ENCODE measurements around the gene USP9X.
"Not testable (repeated sequence)": the region's sequence is repeated elsewhere in the genome, so short reads cannot be mapped to it uniquely, and the experiment has no call there.

Gene USP9X

DNA sequence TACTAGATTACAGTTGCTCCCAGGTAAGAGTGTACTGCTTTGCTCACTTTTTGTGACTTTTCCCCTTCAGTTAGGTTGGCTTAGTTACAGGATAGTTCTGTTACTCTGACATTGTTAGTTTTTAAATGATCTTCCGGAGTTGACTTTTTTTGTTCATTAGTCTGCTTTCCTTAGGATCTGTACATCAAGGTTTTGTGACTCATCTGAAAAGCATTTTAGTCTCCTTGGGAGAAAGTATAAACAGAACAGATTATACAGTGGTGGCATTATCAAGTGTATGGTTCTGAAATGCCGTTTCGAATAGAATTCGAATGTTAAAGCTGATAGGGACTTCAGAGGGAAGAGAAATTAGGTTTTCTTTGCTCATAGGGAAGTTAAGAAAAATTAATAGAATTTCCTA, 63.3 kb downstream of the USP9X start:
- H3K4me1 ChIP-seq (ENCODE audit: control insufficient read depth, insufficient read depth, low read length) = no peaks in the 10 kb centered on the region
- 82 to 92% methylated on average over 1 to 4 of the region's 4 CpGs for WGBS, 2 experiments
- no peaks in the 10 kb centered on the region for H3K27me3 ChIP-seq (ENCODE audit: control insufficient read depth, insufficient read depth, low read length, poor library complexity, severe bottlenecking)
- peaks cover 5% of the 10 kb centered on the region for H3K36me3 ChIP-seq (ENCODE audit: control insufficient read depth, insufficient read depth, low read length)
- no peak overlapping the region for H3K27ac ChIP-seq (ENCODE audit: insufficient read depth, low read depth, low read length, poor library complexity, severe bottlenecking)
- no peak overlapping the region for H3K4me3 ChIP-seq (ENCODE audit: insufficient read depth, low read depth, low read length)
- no peaks in the 10 kb centered on the region for H3K9me3 ChIP-seq (ENCODE audit: control insufficient read depth, low read length)

DNA sequence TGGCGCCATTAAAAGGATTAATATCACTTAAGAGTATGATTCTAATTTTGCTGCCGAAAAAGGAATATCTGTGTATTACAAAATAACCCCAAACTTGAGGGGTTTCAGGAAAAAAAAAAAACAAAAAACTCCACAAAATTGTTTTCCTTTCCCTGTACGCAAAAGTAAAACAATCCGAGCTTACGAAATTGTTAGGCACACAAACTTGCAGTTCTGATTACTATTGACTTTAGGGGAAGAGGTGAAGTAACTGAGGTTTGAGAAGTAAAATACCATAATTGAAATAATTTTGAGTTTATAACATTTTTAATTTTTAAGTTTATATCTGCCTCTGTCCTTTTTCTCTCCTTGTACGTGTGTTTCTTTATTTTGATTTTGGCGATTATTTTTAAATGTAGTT, 64.8 kb downstream of the USP9X start:
- Histone ChIP-seq H3K4me1 (ENCODE audit: control insufficient read depth, insufficient read depth, low read length) (no peaks in the 10 kb centered on the region), H3K36me3 (ENCODE audit: control insufficient read depth, insufficient read depth, low read length) (peaks cover 5% of the 10 kb centered on the region), H3K9me3 (ENCODE audit: control insufficient read depth, low read length) (no peaks in the 10 kb centered on the region), H3K4me3 (ENCODE audit: insufficient read depth, low read depth, low read length) (no peak overlapping the region), H3K27ac (ENCODE audit: insufficient read depth, low read depth, low read length, poor library complexity, severe bottlenecking) (no peak overlapping the region), H3K27me3 (ENCODE audit: control insufficient read depth, insufficient read depth, low read length, poor library complexity, severe bottlenecking) (no peaks in the 10 kb centered on the region)
- 100% methylated on average over 5 of the region's 7 CpGs; no CpG with 5 or more reads in 1 of the 2 experiments for WGBS, 2 experiments

DNA sequence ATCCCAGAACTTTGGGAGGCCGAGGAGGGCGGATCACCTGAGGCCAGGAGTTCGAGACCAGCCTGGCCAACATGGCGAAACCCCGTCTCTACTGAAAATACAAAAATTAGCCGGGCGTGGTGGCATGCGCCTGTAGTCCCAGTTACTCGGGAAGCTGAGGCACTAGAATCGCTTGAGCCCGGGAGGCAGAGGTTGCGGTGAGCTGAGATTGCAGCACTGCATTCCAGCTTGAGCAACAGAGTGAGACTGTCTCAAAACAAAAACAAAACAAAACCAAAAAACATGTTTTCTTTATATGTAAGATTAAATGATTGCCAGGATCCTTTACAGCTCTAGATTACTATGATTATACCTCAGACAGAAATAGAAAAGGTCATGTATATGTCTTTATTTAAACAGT, 66.5 kb downstream of the USP9X start:
- not testable (repeated sequence) for H3K4me1 ChIP-seq (ENCODE audit: control insufficient read depth, insufficient read depth, low read length); H3K27me3 ChIP-seq (ENCODE audit: control insufficient read depth, insufficient read depth, low read length, poor library complexity, severe bottlenecking); H3K9me3 ChIP-seq (ENCODE audit: control insufficient read depth, low read length); H3K36me3 ChIP-seq (ENCODE audit: control insufficient read depth, insufficient read depth, low read length); H3K4me3 ChIP-seq (ENCODE audit: insufficient read depth, low read depth, low read length); H3K27ac ChIP-seq (ENCODE audit: insufficient read depth, low read depth, low read length, poor library complexity, severe bottlenecking)
- 93 to 94% methylated on average over 12 of the region's 12 CpGs for WGBS, 2 experiments

DNA sequence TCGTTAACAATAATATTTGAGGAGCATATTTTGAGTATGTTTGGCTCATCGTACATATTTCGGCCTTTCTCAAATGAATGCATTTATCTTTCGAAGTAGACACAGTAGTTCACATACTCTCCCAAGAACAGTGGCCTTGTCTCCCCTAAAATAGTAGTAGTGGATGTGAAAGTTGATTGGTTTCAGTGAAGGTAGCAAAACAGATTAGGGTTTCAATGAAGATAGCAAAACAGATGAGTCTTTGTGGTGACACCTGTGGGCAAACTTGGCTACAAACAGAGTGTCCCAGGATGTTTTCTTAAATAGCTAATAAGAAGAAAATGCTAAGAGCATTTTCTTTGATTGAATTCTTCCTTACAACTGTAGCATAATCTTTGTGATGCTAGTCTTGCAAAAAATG, 67.0 kb downstream of the USP9X start:
- no peak overlapping the region for H3K27ac ChIP-seq (ENCODE audit: insufficient read depth, low read depth, low read length, poor library complexity, severe bottlenecking)
- no peaks in the 10 kb centered on the region for H3K9me3 ChIP-seq (ENCODE audit: control insufficient read depth, low read length)
- H3K4me3 ChIP-seq (ENCODE audit: insufficient read depth, low read depth, low read length) = no peak overlapping the region
- no peaks in the 10 kb centered on the region for H3K27me3 ChIP-seq (ENCODE audit: control insufficient read depth, insufficient read depth, low read length, poor library complexity, severe bottlenecking)
- no peaks in the 10 kb centered on the region for H3K4me1 ChIP-seq (ENCODE audit: control insufficient read depth, insufficient read depth, low read length)
- WGBS, 2 experiments = 100% methylated on average over 2 to 4 of the region's 4 CpGs
- peaks cover 5% of the 10 kb centered on the region for H3K36me3 ChIP-seq (ENCODE audit: control insufficient read depth, insufficient read depth, low read length)

DNA sequence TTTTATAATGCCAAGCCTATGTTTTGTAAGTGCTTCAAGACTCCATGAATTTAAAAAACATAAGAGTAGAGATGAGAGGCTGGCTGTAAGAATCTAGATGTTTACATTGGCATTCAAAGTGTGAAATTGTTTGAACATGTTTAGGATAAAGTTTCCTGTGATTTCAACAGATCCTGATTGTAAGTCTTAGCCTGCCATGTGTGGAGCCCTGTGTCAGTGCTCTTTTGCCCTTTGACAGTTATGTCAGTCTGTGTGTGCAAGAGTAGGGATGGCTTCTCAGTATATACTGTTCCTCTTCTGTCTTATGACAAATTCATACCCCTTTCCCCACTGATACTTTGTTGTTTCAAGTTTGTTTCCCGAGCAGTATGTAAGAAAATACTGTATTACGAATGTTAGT, 68.2 kb downstream of the USP9X start:
- Histone ChIP-seq H3K9me3 (ENCODE audit: control insufficient read depth, low read length) (no peaks in the 10 kb centered on the region), H3K27me3 (ENCODE audit: control insufficient read depth, insufficient read depth, low read length, poor library complexity, severe bottlenecking) (no peaks in the 10 kb centered on the region), H3K27ac (ENCODE audit: insufficient read depth, low read depth, low read length, poor library complexity, severe bottlenecking) (no peak overlapping the region), H3K36me3 (ENCODE audit: control insufficient read depth, insufficient read depth, low read length) (peaks cover 5% of the 10 kb centered on the region), H3K4me1 (ENCODE audit: control insufficient read depth, insufficient read depth, low read length) (no peaks in the 10 kb centered on the region), H3K4me3 (ENCODE audit: insufficient read depth, low read depth, low read length) (no peak overlapping the region)
- no CpG with 5 or more reads among the region's 2 CpGs for WGBS, 2 experiments

DNA sequence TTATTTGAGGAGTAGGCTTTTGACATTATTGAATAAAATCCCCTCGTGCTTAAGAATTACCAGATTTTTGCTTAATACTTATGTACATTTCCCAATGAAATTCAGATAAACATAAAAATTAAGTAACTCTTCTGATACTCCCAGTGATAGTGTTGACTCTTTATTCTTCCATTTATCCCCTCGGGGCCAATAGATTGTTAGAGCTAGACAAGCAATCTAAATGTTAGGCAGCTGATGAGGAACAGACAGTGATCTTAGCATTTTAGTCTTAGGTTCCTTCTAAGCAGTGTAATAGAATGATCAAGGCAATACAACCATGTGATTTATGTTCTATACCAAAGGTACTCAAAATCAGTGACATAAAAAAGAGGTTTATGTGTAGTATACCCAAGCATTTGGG, 68.7 kb downstream of the USP9X start:
- Histone ChIP-seq H3K27me3 (ENCODE audit: control insufficient read depth, insufficient read depth, low read length, poor library complexity, severe bottlenecking) (no peaks in the 10 kb centered on the region), H3K4me1 (ENCODE audit: control insufficient read depth, insufficient read depth, low read length) (no peaks in the 10 kb centered on the region), H3K27ac (ENCODE audit: insufficient read depth, low read depth, low read length, poor library complexity, severe bottlenecking) (no peak overlapping the region), H3K9me3 (ENCODE audit: control insufficient read depth, low read length) (no peaks in the 10 kb centered on the region), H3K36me3 (ENCODE audit: control insufficient read depth, insufficient read depth, low read length) (peaks cover 1% of the 10 kb centered on the region), H3K4me3 (ENCODE audit: insufficient read depth, low read depth, low read length) (no peak overlapping the region)
- WGBS, 2 experiments = 100% methylated on average over 1 of the region's 2 CpGs

DNA sequence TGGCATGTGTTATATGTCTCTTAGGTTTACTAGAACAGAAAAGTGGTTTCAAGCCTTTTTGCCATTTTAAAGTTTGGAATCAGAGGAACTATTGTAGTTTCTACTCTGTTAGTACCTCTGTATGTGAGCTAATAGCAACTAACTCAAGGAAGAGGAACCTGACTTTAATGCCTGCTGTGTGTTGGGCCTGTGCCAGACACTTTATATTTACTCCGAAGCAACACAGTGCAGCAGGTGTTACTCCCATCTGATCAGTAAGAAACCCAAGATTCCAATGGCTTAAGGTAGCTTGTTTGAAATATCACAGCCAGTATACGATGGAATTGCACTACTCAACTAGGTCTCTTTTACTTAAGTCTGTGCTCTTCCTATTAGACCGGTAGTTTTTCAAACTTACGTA, 79.2 kb downstream of the USP9X start:
- Histone ChIP-seq H3K27ac (ENCODE audit: insufficient read depth, low read depth, low read length, poor library complexity, severe bottlenecking) (no peak overlapping the region), H3K27me3 (ENCODE audit: control insufficient read depth, insufficient read depth, low read length, poor library complexity, severe bottlenecking) (no peaks in the 10 kb centered on the region), H3K36me3 (ENCODE audit: control insufficient read depth, insufficient read depth, low read length) (peaks cover 6% of the 10 kb centered on the region), H3K4me3 (ENCODE audit: insufficient read depth, low read depth, low read length) (no peak overlapping the region), H3K4me1 (ENCODE audit: control insufficient read depth, insufficient read depth, low read length) (no peaks in the 10 kb centered on the region), H3K9me3 (ENCODE audit: control insufficient read depth, low read length) (no peaks in the 10 kb centered on the region)
- WGBS, 2 experiments = 96% methylated on average over 4 of the region's 4 CpGs

DNA sequence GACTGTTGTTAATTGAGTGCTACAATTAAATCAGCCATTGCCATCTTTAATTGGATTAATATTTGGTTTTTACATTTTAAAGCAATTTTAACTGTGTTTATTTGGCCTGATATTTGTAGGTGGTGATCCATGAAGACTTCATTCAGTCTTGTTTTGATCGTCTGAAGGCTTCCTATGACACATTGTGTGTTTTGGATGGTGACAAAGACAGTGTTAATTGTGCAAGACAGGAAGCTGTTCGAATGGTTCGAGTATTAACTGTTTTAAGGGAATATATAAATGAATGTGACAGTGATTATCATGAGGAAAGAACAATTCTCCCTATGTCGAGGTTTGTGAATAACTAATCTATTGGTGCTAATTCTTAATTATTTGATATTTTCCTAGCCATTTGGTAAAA, 82.6 kb downstream of the USP9X start:
- H3K9me3 ChIP-seq (ENCODE audit: control insufficient read depth, low read length) = no peaks in the 10 kb centered on the region
- 90 to 95% methylated on average over 3 to 4 of the region's 4 CpGs for WGBS, 2 experiments
- no peak overlapping the region for H3K27ac ChIP-seq (ENCODE audit: insufficient read depth, low read depth, low read length, poor library complexity, severe bottlenecking)
- no peaks in the 10 kb centered on the region for H3K27me3 ChIP-seq (ENCODE audit: control insufficient read depth, insufficient read depth, low read length, poor library complexity, severe bottlenecking)
- H3K4me1 ChIP-seq (ENCODE audit: control insufficient read depth, insufficient read depth, low read length) = no peaks in the 10 kb centered on the region
- peaks cover 10% of the 10 kb centered on the region for H3K36me3 ChIP-seq (ENCODE audit: control insufficient read depth, insufficient read depth, low read length)
- H3K4me3 ChIP-seq (ENCODE audit: insufficient read depth, low read depth, low read length) = no peak overlapping the region

DNA sequence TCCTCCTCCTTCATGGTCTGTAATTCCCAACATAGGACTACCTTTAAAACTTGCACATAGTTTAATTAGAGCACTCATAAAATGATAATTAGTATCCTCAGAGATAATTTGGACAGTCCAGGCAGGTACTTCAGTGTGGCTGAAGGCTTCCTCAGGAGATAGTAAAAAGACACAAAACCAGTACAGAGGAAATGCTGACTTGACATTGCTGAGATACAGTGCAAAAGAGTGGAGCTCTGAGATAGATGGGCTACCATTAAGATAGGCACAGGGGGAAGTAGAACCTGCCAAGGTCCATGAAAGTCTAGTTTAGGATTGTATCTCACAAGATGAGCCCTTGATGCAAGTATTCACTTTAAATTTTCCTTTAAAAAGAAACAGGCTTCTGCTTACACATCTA, 91.0 kb downstream of the USP9X start:
- no peak overlapping the region for H3K27ac ChIP-seq (ENCODE audit: insufficient read depth, low read depth, low read length, poor library complexity, severe bottlenecking)
- peaks cover 5% of the 10 kb centered on the region for H3K36me3 ChIP-seq (ENCODE audit: control insufficient read depth, insufficient read depth, low read length)
- no peaks in the 10 kb centered on the region for H3K9me3 ChIP-seq (ENCODE audit: control insufficient read depth, low read length)
- no peaks in the 10 kb centered on the region for H3K4me1 ChIP-seq (ENCODE audit: control insufficient read depth, insufficient read depth, low read length)
- no peaks in the 10 kb centered on the region for H3K27me3 ChIP-seq (ENCODE audit: control insufficient read depth, insufficient read depth, low read length, poor library complexity, severe bottlenecking)
- H3K4me3 ChIP-seq (ENCODE audit: insufficient read depth, low read depth, low read length) = no peak overlapping the region

DNA sequence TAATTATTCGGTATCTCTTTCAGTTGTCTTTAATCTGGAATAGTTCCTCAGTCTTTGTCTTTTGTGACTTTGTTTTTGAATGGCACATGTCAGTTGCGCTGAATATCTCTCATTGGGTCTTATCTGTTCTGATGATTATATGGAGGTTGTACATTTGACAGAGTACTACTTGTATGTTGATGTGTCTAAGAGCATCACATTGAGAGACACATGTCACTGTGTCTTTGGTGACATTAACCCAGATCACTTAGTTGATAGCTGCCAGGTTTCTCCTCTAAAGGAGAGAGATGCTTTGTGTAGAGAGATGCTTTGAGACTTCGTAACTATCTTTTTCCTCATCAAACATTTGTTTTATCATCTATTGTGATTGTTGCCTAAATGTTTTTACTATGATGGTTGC, 92.1 kb downstream of the USP9X start:
- Histone ChIP-seq H3K4me3 (ENCODE audit: insufficient read depth, low read depth, low read length) (no peak overlapping the region), H3K27ac (ENCODE audit: insufficient read depth, low read depth, low read length, poor library complexity, severe bottlenecking) (no peak overlapping the region), H3K9me3 (ENCODE audit: control insufficient read depth, low read length) (no peaks in the 10 kb centered on the region), H3K27me3 (ENCODE audit: control insufficient read depth, insufficient read depth, low read length, poor library complexity, severe bottlenecking) (no peaks in the 10 kb centered on the region), H3K4me1 (ENCODE audit: control insufficient read depth, insufficient read depth, low read length) (no peaks in the 10 kb centered on the region), H3K36me3 (ENCODE audit: control insufficient read depth, insufficient read depth, low read length) (peaks cover 2% of the 10 kb centered on the region)
- 98 to 100% methylated on average over 1 to 2 of the region's 3 CpGs for WGBS, 2 experiments

DNA sequence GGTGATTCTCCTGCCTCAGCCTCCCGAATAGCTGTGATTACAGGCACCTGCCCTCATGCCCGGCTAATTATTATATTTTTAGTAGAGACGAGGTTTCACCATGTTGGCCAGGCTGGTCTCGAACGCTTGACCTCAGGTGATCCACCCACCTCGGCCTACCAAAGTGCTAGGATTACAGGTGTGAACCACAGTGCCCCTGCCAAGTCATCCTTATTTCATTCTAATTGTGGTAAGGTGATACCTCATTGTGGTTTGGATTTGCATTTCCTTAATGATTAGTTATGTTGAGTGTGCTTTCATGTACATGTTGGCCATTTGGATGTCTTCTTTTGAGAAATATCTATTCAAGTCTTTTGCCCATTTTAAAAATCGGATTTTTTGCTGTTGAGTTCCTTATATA, 93.0 kb downstream of the USP9X start:
- Histone ChIP-seq H3K9me3 (ENCODE audit: control insufficient read depth, low read length) (no peaks in the 10 kb centered on the region), H3K36me3 (ENCODE audit: control insufficient read depth, insufficient read depth, low read length) (no peaks in the 10 kb centered on the region), H3K27ac (ENCODE audit: insufficient read depth, low read depth, low read length, poor library complexity, severe bottlenecking) (no peak overlapping the region), H3K4me1 (ENCODE audit: control insufficient read depth, insufficient read depth, low read length) (no peaks in the 10 kb centered on the region), H3K4me3 (ENCODE audit: insufficient read depth, low read depth, low read length) (no peak overlapping the region), H3K27me3 (ENCODE audit: control insufficient read depth, insufficient read depth, low read length, poor library complexity, severe bottlenecking) (no peaks in the 10 kb centered on the region)
- WGBS, 2 experiments = 91 to 96% methylated on average over 6 to 7 of the region's 7 CpGs
